NCI-H460 (cell line): ENCODE results near the gene ADAMTS16. TPM values are rescaled to one million over a fixed set of nuclear protein-coding genes. Genes with fewer than 3 reads are reported as not detected.
"Not testable (repeated sequence)": the region's sequence is repeated elsewhere in the genome, so short reads cannot be mapped to it uniquely, and the experiment has no call there.

Experiments used
- DNase-seq: peaks from one replicate; pipeline ENCODE4 v3.0.0-alpha.2; 2016; ENCODE audit warnings: low read depth; ENCODE audit errors: extremely low read depth
- polyA plus RNA-seq: library from polyadenylated mRNA; depleted of rRNA; stranded (reverse); fragments of >200 nt; gene quantifications from 2 replicates; pipeline ENCODE4 v1.2.3, GENCODE V29; 2014; cell fraction: nucleus; rRNA removed
- total RNA-seq: library from RNA; depleted of rRNA; stranded (reverse); fragments of >200 nt; shearing (Covaris generic); gene quantifications from 2 replicates; pipeline ENCODE4 v1.2.3, GENCODE V29; 2014; rRNA removed

ADAMTS16 gene, protein sequence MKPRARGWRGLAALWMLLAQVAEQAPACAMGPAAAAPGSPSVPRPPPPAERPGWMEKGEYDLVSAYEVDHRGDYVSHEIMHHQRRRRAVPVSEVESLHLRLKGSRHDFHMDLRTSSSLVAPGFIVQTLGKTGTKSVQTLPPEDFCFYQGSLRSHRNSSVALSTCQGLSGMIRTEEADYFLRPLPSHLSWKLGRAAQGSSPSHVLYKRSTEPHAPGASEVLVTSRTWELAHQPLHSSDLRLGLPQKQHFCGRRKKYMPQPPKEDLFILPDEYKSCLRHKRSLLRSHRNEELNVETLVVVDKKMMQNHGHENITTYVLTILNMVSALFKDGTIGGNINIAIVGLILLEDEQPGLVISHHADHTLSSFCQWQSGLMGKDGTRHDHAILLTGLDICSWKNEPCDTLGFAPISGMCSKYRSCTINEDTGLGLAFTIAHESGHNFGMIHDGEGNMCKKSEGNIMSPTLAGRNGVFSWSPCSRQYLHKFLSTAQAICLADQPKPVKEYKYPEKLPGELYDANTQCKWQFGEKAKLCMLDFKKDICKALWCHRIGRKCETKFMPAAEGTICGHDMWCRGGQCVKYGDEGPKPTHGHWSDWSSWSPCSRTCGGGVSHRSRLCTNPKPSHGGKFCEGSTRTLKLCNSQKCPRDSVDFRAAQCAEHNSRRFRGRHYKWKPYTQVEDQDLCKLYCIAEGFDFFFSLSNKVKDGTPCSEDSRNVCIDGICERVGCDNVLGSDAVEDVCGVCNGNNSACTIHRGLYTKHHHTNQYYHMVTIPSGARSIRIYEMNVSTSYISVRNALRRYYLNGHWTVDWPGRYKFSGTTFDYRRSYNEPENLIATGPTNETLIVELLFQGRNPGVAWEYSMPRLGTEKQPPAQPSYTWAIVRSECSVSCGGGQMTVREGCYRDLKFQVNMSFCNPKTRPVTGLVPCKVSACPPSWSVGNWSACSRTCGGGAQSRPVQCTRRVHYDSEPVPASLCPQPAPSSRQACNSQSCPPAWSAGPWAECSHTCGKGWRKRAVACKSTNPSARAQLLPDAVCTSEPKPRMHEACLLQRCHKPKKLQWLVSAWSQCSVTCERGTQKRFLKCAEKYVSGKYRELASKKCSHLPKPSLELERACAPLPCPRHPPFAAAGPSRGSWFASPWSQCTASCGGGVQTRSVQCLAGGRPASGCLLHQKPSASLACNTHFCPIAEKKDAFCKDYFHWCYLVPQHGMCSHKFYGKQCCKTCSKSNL
- not detected in 2 replicates for total RNA-seq
- polyA plus RNA-seq = not detected in 2 replicates

DNA sequence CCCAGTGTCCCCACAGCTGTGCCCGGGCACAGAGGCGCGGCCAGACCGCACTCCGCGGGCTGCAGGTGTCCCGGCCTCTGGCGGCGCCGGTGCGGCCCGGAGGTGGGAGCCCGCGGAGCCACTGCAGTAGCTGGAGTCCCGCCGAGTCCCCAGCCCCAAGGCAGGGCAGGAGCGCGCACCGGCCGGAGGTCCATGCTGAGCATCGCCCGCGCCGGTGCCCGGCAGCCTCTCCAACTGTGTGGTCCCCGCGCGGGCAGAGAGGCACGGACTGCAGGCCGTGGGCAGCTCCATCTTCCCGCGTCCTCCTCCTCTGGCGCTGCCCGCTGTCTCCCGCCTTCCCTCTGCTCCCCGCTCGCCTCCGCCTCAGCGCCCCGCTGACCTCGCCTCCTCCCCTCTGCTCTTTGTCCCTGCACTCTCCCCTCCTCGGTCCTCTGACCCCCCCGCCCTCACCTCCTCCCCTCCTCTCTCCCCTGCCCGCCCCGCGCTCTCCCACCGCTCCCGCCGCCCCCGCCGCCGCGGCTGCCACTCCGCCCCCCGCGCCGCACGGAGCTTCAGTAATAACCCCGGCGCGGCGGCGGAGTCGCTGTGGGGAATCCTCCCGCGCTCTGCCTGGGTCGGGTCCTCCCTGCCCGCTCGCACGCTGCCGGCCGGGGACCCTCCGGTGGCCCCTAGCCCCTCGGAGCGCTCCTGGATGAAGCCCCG lies at the start of gene ADAMTS16:
ADAMTS16 (plus strand) TSS at position 554 of the 702 bp plus-strand sequence; CDS start at position 692, 138 bp downstream.
- DNase-seq = no peak

DNA sequence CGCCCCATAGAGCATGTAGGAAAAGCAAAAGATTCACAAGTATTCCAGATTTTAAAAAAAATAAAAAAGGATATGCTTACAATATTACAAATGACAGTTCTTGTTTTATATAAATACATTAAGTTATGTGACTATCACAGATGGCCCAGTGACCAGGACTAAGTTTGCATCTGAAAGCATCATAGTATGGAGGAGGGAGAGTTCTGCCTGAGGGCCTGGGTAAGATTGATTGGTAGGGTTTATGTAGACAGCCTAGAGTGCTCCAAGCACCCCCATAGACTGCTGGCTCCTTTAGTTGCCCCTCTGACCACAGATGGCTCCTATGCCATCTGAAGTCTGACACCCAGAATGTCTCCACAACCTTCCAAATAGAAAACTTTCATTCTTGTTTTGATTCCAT lies 48.0 kb upstream of the ADAMTS16 start:
- DNase-seq = no peak

DNA sequence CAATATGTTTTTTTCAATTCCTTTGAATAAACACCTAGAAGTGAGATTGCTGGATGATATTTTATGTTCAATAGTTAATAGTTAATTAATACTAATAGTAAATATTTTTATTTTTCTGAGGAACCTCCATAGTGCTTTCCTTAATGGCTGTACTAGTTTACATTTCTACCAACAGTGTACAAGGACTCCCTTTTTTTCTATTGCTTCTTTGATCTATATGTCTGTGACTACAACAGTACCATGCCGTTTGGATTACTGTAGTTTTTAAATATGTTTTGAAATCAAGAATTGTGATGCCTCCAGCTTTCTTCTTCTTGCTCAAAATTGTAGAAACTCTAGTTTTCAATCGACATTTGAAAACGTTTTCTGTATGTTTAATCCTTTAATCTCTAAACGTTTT lies 39.5 kb upstream of the ADAMTS16 start:
- DNase-seq = no peak

DNA sequence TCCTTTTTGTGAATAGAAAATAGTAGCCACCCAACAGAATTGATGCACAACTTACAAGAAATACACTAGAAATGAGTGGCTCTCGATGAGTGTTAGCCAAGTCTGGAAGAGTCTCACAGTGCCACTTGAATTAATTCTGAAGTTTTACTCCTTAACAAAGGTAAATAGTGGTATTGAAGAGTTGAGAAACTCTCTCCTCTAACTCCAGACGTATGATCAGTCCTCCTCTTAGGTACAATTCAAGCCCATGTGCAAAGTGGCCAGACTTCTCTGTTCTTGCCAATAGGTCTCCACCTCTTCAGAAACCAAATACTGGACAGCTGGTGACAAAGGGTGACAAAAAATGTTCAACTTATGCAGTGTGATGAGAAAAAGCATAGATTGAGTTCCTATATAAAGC lies 38.5 kb upstream of the ADAMTS16 start:
- no peak for DNase-seq

DNA sequence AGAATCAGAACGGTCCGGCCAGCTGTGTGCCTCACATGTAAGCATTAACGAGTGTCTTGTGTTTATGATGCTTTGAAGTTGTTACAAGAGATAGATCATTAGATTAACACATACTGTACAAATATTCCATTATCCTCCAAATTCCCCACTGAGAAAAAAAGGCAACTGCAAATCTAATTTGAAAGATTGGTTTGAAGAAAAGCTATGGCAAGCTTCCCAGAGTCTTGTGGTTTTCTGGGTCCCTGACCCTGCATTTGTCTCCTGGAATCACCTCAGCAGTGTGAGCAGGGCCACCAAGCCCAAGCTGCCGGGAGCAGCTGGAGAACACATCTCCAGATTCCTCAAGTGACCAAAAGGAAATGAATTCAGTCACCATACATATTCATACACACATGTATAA lies 36.9 kb upstream of the ADAMTS16 start:
- no peak for DNase-seq

DNA sequence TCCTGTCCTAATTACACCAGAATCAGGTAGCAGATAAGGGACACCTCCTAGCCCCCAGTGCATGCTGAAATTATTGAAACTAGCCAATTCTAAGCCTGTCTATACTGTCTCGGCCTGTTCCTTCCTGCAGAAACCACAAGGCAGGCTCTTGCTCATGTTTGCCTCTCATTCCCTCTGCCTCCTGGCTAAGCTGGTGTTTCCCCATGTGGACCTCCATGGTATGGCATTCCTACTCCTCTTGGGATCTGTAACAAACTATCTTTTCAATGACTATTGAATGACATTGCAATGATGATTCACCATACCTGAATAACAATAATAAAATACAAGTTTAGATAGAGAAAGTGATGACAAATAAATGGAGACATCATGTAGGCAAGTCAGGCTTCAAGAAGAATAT lies 35.6 kb upstream of the ADAMTS16 start:
- no peak for DNase-seq

DNA sequence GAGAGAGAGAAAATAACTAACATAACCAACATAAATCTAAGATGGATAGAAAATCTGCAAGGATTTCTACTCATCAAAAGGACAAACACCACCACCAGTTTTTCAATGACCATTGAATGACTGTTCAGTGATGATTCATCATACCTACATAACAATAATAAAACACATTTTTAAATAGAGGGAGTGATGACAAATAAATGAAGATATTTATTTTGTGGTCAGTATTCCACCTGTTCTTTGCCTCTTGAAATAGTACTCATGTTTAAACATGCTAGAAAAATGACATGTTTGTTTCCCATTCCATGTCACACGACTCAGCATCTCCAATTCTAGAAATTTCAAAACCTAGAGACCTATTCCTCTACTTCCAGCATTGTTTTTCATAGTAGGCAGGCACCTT lies 34.6 kb upstream of the ADAMTS16 start:
- no peak for DNase-seq

DNA sequence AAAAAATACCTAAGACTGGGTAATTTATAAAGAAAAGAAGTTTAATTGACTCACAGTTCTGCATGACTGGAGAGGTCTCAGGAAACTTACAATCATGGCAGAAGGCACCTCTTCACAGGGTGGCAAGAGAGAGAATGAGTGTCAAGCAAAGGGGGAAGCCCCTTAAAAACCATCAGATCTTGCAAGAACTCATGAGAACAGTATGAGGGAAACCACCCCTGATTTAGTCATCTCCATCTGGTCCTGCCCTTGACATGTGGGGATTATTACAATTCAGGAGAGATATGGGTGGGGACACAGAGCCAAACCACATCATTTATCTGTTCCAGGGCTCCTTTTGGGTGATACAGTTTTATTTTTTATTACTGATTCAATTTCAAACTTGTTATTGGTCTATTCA lies 23.2 kb upstream of the ADAMTS16 start:
- DNase-seq = no peak

DNA sequence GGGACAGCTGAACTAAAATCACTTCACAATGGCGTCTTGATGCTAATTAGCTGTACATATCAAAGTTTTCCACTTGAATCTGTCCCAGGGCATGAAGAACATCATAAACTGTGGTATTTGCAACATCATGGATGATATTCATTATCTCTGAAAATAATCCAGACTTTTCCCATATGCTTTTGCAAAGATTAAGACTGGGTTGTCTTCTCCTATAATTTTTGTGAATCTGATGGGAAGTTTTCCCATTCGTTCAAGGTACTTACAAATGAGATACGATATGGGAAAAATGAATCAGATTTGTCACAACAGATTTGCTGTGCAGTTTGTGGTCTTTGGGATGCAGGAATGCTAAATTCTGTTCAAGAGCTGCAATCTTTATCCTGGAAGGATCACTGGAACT lies 17.4 kb upstream of the ADAMTS16 start:
- DNase-seq = no peak

DNA sequence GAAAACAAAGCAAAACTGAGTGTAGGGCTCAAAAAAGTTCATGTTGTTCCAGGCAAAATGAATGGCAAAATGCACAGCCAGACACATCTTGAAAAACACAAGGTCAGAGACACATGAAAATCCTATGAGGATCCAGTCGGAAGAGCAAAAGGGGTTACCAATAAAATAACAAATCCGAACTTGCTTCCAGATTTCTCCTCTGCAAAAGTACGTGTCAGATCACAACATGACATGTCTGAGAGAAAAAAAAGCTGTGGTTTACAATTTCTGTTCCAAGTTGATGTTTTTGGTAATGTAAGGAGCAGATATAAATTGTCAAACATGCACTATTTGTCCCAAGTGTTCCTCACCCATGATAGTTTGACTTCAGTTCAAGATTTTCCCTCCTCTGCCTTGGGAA lies 15.9 kb upstream of the ADAMTS16 start:
- DNase-seq = no peak

DNA sequence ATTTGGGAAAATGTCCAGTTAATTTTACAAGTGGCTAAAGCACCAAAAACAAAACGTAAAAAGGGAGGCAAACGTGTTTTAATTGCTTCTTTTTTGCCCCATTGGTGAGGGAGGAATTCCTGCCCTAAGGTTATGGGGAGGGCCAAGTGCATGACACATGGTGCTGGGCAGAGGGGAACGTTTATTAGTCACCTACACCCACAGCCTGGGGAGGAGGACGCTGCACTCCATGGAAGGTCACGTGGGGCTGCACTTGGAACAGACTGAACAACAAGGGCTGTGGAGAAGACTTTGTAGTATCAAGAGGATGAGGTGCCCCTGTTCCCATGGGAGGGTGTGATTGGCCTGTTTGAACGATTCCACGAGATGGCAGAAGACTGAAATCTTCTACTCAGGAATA lies 13.7 kb upstream of the ADAMTS16 start:
- DNase-seq = no peak

DNA sequence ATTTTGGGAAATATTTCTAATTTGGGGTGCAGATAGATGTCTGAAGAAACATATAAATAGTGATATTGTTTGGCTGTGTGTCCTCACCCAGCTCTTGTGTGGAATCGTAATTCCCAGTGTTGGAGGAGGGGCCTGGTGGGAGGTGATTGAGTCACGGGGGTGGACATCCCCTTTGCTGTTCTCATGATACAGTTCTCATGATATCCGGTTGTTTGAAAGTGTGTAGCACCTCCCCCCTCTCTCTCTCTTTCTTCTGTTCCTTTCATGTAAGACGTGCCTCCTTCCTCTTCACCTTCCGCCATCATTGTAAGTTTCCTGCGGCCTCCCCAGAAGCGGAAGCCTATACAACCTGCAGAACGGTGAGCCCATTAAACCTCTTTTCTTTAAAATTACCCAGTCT lies 11.4 kb upstream of the ADAMTS16 start:
- no peak for DNase-seq

DNA sequence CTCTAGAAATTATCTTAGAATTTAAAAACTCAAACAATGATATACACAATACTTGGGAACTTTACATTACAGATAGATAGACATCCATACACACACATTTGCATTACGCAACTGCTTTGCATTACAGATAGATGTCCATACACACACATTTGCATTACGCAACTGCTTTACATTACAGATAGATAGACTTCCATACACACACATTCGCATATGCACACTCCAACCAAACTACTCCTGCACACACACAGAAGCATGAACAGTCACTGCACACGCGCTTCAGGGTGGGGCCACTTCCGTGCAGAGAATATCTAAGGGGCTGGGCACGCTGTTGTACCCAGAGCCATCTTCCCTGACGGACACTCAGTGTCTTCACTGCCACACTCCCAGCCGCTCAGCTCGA lies 7.9 kb upstream of the ADAMTS16 start:
- no peak for DNase-seq

DNA sequence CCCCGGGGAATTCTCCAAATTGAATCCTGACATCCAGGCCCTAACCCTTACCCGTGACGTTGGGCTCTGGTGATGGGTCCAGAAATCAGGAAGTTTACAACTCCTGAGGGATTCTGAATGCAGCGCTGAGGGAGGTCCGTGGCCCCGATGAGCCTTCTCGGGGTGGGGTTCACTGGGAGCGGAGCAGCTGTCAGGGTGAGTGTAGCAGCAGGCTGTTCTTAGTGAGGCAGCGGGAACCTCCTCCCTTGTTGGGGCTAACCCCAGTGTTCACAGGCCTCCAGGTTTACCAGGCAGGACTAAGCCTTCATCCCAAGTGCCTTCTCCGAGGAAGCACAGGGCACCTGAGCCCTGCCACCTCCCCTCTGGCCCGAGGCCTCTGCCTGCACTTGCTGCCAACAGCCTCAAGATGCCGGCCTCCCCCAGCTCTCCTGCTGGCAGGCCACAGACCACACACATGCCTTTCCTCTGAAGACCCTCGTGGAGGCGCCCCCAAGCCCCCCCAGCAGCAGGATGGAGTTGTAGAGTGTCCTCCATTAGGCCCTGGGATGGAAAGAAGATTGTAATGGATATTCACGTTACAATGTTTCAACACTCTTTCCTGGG lies 7.3 kb upstream of the ADAMTS16 start:
- no peak for DNase-seq

DNA sequence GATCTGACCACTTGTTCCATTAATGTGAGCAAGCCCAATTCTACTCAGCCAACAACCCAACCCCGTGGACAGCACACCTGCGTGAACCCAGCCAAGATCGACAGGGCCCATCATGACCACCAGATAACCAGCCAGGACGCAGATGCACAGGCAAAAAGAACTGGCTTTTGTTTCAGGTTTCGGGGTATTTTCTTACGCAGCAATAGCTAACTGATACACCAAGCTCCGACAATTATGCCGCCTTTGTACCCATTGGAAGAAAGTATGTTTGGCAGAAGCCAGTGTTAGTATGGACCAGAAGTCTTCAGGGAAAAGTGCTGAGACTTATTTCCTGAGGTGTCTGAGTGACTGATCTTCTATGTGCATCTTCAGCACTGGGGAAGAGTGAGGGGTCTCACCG lies 6.0 kb upstream of the ADAMTS16 start:
- DNase-seq = no peak

DNA sequence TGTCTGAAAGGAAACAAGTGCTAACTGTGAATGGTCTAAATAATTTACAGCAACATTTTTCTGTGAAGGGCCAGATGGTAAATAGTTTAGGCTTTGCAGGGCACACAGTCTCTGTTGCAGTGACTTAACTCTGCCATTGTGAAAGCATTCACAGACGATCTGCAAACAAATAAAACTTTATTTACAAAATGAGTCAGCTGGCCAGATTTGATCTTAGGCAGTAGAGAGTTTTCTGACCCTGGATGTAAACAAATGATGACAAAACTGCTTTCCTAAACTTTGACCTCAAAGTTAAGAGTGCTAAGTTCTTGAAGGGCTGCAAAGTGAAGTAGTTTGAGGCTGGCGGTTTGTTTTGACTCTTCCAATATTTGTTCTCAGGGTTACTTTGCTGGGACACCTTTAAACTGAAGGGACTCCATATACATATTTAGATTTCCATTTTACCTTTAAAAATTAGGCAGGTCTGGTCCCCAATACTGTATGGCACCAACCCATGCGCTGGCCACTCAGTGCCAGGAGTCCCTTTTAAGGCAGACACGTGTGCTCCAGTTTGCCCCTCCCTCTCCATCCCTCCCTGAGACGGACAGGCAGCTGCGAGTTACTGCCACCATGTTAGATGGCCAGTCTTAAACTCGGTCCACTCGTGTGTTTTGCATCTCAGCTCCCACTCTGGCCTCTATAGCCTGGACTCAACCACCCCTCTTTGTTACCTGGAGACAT lies 4.0 kb upstream of the ADAMTS16 start:
- DNase-seq = peak; percentile 19

DNA sequence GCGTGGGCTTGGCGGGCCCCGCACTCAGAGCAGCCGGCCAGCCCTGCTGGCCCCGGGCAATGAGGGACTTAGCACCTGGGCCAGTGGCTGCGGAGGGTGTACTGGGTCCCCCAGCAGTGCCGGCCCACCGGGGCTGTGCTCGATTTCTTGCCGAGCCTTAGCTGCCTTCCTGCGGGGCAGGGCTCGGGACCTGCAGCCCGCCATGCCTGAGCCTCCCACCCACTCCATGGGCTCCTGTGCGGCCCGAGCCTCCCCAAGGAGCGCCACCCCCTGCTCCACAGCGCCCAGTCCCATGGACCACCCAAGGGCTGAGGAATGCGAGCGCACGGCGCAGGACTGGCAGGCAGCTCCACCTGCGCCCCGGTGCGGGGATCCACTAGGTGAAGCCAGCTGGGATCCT lies 2.3 kb upstream of the ADAMTS16 start:
- DNase-seq = not testable (repeated sequence)

DNA sequence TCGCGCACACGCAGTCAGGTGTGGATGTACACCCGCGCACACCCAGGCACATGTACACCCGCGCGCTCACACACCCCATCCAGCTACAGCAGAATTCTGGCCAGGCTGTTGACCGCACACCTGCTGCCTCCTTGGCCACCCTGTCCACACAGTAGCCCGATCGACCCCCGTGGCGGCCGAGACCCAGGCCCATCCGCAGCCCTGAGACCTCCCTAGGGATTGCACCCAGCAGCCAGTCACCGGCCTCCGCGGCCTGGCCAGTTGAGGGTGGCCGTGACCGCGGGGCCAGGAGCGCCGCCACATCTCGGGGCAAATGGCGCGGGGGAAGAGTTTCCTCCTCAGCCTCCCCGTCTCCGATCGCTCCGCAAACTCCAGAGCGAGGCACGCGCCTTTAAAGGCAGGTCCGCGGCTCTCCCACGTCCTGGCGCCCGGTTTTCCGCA lies 774 bp upstream of the ADAMTS16 start:
- no peak for DNase-seq
